T-cell (primary cell): ENCODE data around the gene PRDM10. TPM values are rescaled to one million over a fixed set of nuclear protein-coding genes. Genes with fewer than 3 reads are reported as not detected.

Experiments used
- ATAC-seq, 4 experiments: fragments of 200-7000 bp in 3 of 4; fragments of 150-1000 bp in 1 of 4; cut with Tn5 transposase; replicated peaks in 1 of 4; 1 replicate in 3 of 4; 2 replicates in 1 of 4; pipeline ENCODE4 v1.10.0; 2021; ENCODE audit warnings: moderate library complexity in 3 of 4, mild to moderate bottlenecking in 2 of 4, moderate number of reproducible peaks in 1 of 4
- CTCF ChIA-PET, 2 donors: fragments of 300-600 bp; sonication (Branson Sonifier 250); formaldehyde crosslinking; loops; one replicate each; lab custom pipeline; 2022; ENCODE audit warnings: antibody characterized with exemption in 2 of 2; lab: Charles Lee
- POLR2A ChIA-PET, 2 donors: fragments of 300-600 bp; sonication (Branson Sonifier 250); formaldehyde crosslinking; loops; one replicate each; lab custom pipeline; 2022; ENCODE audit warnings: antibody characterized with exemption in 2 of 2; lab: Charles Lee
- DNase-seq, 35 experiments: peaks; one replicate each; pipeline versions ENCODE4 v3.0.0 to v3.0.0-alpha.2; 2013 to 2023
- H3K27ac ChIP-seq: one replicate; pipeline ENCODE4 v1.5.1; 2013; ENCODE audit warnings: low read length
- H3K27me3 ChIP-seq, 2 experiments: replicated peaks in 1 of 2; 1 replicate in 1 of 2; 2 replicates in 1 of 2; pipeline versions ENCODE4 v1.6.1 to v1.7.0; 2013; ENCODE audit warnings: low read length in 1 of 2, mixed read lengths in 1 of 2; ENCODE audit not compliant: control insufficient read depth in 2 of 2, insufficient read depth in 2 of 2; ENCODE audit errors: extremely low read depth in 1 of 2
- H3K36me3 ChIP-seq, 2 donors: 1 replicate in 1 of 2; 2 replicates in 1 of 2; pipeline versions ENCODE4 v1.6.1 to v1.7.0; 2013; ENCODE audit warnings: low read length in 1 of 2; ENCODE audit not compliant: control insufficient read depth in 2 of 2, insufficient read depth in 1 of 2; ENCODE audit errors: extremely low read depth in 1 of 2
- H3K4me1 ChIP-seq, 2 experiments: 1 replicate in 1 of 2; 2 replicates in 1 of 2; pipeline versions ENCODE4 v1.6.1 to v1.7.0; 2013; ENCODE audit warnings: low read length in 2 of 2, mixed read lengths in 1 of 2; ENCODE audit not compliant: insufficient read depth in 2 of 2, control insufficient read depth in 1 of 2; ENCODE audit errors: extremely low read depth in 1 of 2
- H3K4me3 ChIP-seq, 2 donors: 1 replicate in 1 of 2; 2 replicates in 1 of 2; pipeline versions ENCODE4 v1.5.1 to v1.7.0; 2013; ENCODE audit warnings: mild to moderate bottlenecking in 2 of 2, low read length in 1 of 2, moderate library complexity in 1 of 2; ENCODE audit not compliant: control insufficient read depth in 1 of 2; ENCODE audit errors: extremely low read depth in 1 of 2
- H3K9me3 ChIP-seq: 2 replicates; pipeline ENCODE4 v1.7.0; 2013
- H3K27ac Mint-ChIP-seq, 2 donors: one replicate each; pipeline ENCODE4 v1.8.0; 2020 to 2021; ENCODE audit warnings: mild to moderate bottlenecking in 2 of 2, mixed read lengths in 2 of 2
- H3K27me3 Mint-ChIP-seq, 2 donors: one replicate each; pipeline ENCODE4 v1.8.0; 2021 to 2022; ENCODE audit warnings: mixed read lengths in 2 of 2
- H3K36me3 Mint-ChIP-seq: one replicate; pipeline ENCODE4 v1.8.0; 2021; ENCODE audit warnings: mixed read lengths
- H3K4me1 Mint-ChIP-seq, 3 donors: one replicate each; pipeline ENCODE4 v1.8.0; 2020 to 2022; ENCODE audit warnings: mixed read lengths in 3 of 3, mild to moderate bottlenecking in 1 of 3
- H3K4me3 Mint-ChIP-seq, 3 donors: one replicate each; pipeline ENCODE4 v1.8.0; 2020 to 2022; ENCODE audit warnings: mild to moderate bottlenecking in 3 of 3, mixed read lengths in 3 of 3, moderate library complexity in 3 of 3
- H3K9me3 Mint-ChIP-seq, 3 donors: one replicate each; pipeline ENCODE4 v1.8.0; 2020 to 2022; ENCODE audit warnings: mixed read lengths in 3 of 3
- WGBS: methylation state at CpG from one replicate; pipeline ENCODE4 v1.1.5; 2013; ENCODE audit warnings: missing lambda C conversion rate; ENCODE audit not compliant: insufficient coverage; 5-methylcytosine and 5-hydroxymethylcytosine counted together
- total RNA-seq, 35 experiments: library from RNA in 6 of 35; stranded (reverse) in 6 of 35; fragments of 120-200 nt in 1 of 35; gene quantifications; one replicate each; pipeline versions ENCODE4 v1.2.1 to v1.2.4 and lab custom pipeline; 2013 to 2026

PRDM10 gene
- total RNA-seq, 5 donors from 2014 or later (not counting 1 experiment from before 2014, with no cell fraction given), result 10.0 to 15.6 (median 14.2) TPM

DNA sequence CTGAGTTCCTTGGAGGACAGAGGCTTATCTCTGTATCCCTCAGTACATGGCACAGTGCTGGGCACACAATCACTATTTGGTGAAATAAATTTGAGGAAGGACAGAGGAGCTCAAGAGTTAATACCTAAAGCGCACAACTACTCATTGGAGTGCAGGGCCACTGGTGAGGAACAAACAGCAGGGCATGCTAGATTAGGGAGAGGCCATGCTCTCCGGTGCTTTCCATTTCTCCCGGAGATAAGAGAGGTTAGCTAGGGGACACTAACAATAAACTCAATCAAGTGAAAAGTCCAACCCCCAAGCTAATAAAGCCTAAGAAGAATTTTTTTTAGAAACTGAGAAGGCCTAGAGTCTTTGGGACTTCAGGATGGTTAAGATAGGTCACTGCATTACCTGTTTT is 136.3 kb downstream of the PRDM10 start:
- Histone ChIP-seq H3K4me1 (peaks cover 0 to 9% of the 10 kb centered on the region in 2 experiments), H3K27me3 (no peaks in the 10 kb centered on the region), H3K9me3 (no peaks in the 10 kb centered on the region), H3K4me3 (no peak overlapping the region), H3K27ac (no peak overlapping the region), H3K36me3 (peaks cover 21 to 83% of the 10 kb centered on the region in 2 donors)
- ChIA-PET CTCF (no interaction called here), POLR2A (no interaction called here)
- DNase-seq (no peak), ATAC-seq (no peak)
- WGBS, result no CpG with 5 or more reads among the region's 3 CpGs
- Mint-ChIP-seq H3K9me3 (no peaks in the 10 kb centered on the region), H3K36me3 (peaks cover 85% of the 10 kb centered on the region), H3K4me1 (peaks cover 27 to 38% (median 31%) of the 10 kb centered on the region in 3 donors), H3K27ac (peak overlapping the region; percentile 66 to 91), H3K27me3 (no peaks in the 10 kb centered on the region), H3K4me3 (no peak overlapping the region)

DNA sequence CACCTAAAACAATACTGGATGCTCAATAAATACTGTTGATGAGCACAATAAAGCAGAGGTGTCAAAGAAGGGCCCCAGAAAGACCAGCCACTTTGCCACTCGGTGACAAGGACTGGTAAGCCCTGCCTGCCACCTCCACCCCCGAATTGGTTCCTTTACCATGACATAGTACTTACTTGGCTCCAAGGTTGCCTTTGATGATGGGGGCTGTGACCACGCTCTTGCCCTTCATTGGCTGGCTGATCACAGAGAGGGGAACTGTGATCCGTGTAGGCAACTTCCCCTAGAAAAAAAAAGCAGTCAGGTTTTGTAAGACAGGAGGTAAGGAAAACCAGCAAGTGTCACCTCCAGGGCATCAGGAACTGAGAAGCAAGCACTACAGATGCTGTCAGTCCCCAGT is 136.9 kb downstream of the PRDM10 start:
- H3K36me3 ChIP-seq, result peaks cover 19 to 80% of the 10 kb centered on the region in 2 donors
- ChIA-PET CTCF (no interaction called here), POLR2A (no interaction called here)
- peak overlapping the region; percentile 7 for H3K27ac ChIP-seq
- Mint-ChIP-seq H3K27ac (peak overlapping the region; percentile 66 to 91), H3K36me3 (peaks cover 81% of the 10 kb centered on the region), H3K4me1 (peaks cover 33 to 44% (median 34%) of the 10 kb centered on the region in 3 donors), H3K9me3 (no peaks in the 10 kb centered on the region), H3K27me3 (no peaks in the 10 kb centered on the region), H3K4me3 (no peak overlapping the region)
- peaks cover 3 to 16% of the 10 kb centered on the region in 2 experiments for H3K4me1 ChIP-seq
- H3K4me3 ChIP-seq, result no peak overlapping the region
- no peaks in the 10 kb centered on the region for H3K9me3 ChIP-seq
- WGBS, result no CpG with 5 or more reads among the region's 4 CpGs
- DNase-seq (peak in 1 of 35 experiments; percentile 15), ATAC-seq (peak in 2 of 4 experiments; percentile 15 to 39)
- no peaks in the 10 kb centered on the region for H3K27me3 ChIP-seq

GRCh38 chr11:129864811-129865210 is 137.8 kb downstream of the PRDM10 start:
- Histone ChIP-seq H3K4me1 (peaks cover 3 to 23% of the 10 kb centered on the region in 2 experiments), H3K27ac (no peak overlapping the region), H3K36me3 (peaks cover 15 to 74% of the 10 kb centered on the region in 2 donors), H3K9me3 (no peaks in the 10 kb centered on the region), H3K4me3 (no peak overlapping the region), H3K27me3 (no peaks in the 10 kb centered on the region)
- Mint-ChIP-seq H3K27me3 (no peaks in the 10 kb centered on the region), H3K27ac (peak overlapping the region; percentile 66 to 91), H3K4me1 (peaks cover 36 to 52% (median 40%) of the 10 kb centered on the region in 3 donors), H3K36me3 (peaks cover 77% of the 10 kb centered on the region), H3K4me3 (no peak overlapping the region), H3K9me3 (no peaks in the 10 kb centered on the region)
- ChIA-PET POLR2A (no interaction called here), CTCF (interaction anchor here in 1 of 2 donors (0.7 kb wide), 1 partner anchor 11 kb away, joined by 3 read pairs; no protein-coding TSS in a partner anchor)
- ATAC-seq (no peak), DNase-seq (no peak)
- WGBS, result 98% methylated on average over 5 of the region's 5 CpGs

DNA sequence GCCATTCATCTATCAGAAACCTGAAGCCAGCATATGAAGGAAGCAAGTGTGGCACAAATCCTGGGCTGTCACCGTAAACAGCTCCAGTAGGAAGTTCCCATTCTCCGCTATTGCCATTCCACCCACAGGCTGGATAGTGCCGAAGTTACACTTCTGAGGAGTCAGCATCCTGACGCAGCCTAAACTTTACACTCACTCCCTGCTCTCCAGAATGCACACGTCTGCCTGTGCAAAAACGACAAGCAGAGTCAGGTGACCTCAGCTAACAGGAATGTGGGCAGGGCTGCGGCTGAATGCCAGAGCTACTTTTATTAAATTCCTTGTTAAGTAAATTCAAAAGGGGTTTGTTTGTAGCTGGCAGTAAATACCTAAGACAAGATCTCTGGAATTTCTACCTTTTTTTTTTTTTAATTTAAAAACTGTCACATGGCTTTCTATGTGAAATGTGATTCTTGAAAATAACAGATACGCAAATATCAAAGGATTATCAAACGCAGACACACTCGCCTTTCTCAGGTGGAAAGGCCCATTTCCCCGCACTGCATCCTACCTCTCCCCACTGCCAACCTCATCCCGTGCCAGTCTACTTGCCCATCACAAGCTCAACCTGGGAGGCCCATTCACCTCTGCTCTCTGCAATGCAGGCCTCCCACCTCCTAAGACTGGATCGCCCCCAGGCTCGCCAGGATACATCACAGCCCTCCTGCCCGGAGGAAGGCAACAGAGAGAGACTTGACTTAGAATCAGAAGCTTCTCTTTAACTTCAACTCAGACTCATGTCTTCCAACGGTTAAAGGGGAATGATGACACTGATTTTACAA is 140.7 kb downstream of the PRDM10 start:
- Histone ChIP-seq H3K4me3 (no peak overlapping the region), H3K36me3 (peaks cover 9 to 53% of the 10 kb centered on the region in 2 donors), H3K4me1 (peaks cover 3 to 30% of the 10 kb centered on the region in 2 experiments), H3K27ac (peak overlapping the region; percentile 45), H3K9me3 (no peaks in the 10 kb centered on the region), H3K27me3 (no peaks in the 10 kb centered on the region)
- peaks cover 77% of the 10 kb centered on the region for H3K36me3 Mint-ChIP-seq
- no peak for DNase-seq
- no peak for ATAC-seq
- 96% methylated on average over 9 of the region's 16 CpGs for WGBS
- H3K4me3 Mint-ChIP-seq, result peak overlapping the region in 1 of 3 donors; percentile 47
- POLR2A ChIA-PET, result interaction anchor here in 1 of 2 donors (0.6 to 0.7 kb wide), 2 partner anchors 72 to 104 kb away, joined by 3 to 4 read pairs; no protein-coding TSS in a partner anchor
- CTCF ChIA-PET, result no interaction called here
- peak overlapping the region; percentile 91 to 97 for H3K27ac Mint-ChIP-seq
- H3K9me3 Mint-ChIP-seq, result no peaks in the 10 kb centered on the region
- peaks cover 45 to 65% (median 60%) of the 10 kb centered on the region in 3 donors for H3K4me1 Mint-ChIP-seq
- no peaks in the 10 kb centered on the region for H3K27me3 Mint-ChIP-seq

DNA sequence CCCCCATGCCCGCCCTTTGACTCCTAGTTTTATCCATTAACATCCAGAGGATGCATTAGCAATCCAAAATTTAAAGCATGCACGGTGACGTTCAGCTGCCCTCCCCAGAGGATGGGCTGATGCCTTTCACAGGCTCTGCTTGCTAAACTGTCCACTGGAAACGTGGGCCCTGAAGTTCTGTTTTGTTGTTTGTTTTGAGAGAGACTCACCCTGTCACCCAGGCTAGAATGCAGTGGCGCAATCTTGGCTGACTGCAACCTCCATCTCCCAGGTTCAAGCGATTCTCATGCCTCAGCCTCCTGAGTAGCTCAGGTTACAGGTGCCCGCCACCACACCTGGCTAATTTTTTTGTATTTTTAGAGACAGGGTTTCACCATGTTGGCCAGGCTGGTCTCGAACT is 146.6 kb downstream of the PRDM10 start:
- peaks cover 0 to 7% of the 10 kb centered on the region in 2 donors for H3K36me3 ChIP-seq
- no peaks in the 10 kb centered on the region for H3K27me3 ChIP-seq
- ATAC-seq (no peak), DNase-seq (no peak)
- no peaks in the 10 kb centered on the region for H3K9me3 Mint-ChIP-seq
- WGBS, result 91% methylated on average over 4 of the region's 8 CpGs
- no peak overlapping the region for H3K27ac ChIP-seq
- H3K4me1 ChIP-seq, result peaks cover 13 to 39% of the 10 kb centered on the region in 2 experiments
- no peak overlapping the region for H3K4me3 Mint-ChIP-seq
- peaks cover 51% of the 10 kb centered on the region for H3K36me3 Mint-ChIP-seq
- peak overlapping the region; percentile 29 to 100 for H3K27ac Mint-ChIP-seq
- ChIA-PET CTCF (interaction anchor here in 1 of 2 donors (1.0 kb wide), 1 partner anchor 40 kb away, joined by 3 read pairs; no protein-coding TSS in a partner anchor), POLR2A (no interaction called here)
- no peak overlapping the region for H3K4me3 ChIP-seq
- no peaks in the 10 kb centered on the region for H3K9me3 ChIP-seq
- no peaks in the 10 kb centered on the region for H3K27me3 Mint-ChIP-seq
- peaks cover 53 to 78% (median 73%) of the 10 kb centered on the region in 3 donors for H3K4me1 Mint-ChIP-seq

DNA sequence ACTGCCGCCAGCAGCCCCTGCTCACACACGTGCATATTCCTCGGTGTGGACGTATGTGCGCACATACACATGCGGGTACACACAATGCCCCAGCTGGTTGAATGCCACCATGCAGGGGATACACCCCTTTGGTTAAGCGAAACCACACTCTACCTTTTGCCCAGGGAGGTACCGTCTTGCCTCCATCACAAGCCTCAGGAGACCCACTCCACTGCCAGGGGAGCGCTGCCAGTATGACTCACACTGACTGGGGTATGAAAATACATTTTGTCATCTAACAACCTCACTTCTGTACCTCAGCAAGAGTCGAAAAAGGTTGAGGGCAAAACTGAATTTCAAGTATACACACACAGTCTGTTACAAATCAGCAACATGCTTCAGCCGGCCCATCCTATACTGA is 147.5 kb downstream of the PRDM10 start:
- ATAC-seq (no peak), DNase-seq (no peak)
- 93% methylated on average over 9 of the region's 11 CpGs for WGBS
- Histone ChIP-seq H3K9me3 (no peaks in the 10 kb centered on the region), H3K4me1 (peaks cover 11 to 30% of the 10 kb centered on the region in 2 experiments), H3K27me3 (no peaks in the 10 kb centered on the region), H3K4me3 (no peak overlapping the region), H3K36me3 (peaks cover 0 to 3% of the 10 kb centered on the region in 2 donors), H3K27ac (no peak overlapping the region)
- no peaks in the 10 kb centered on the region for H3K9me3 Mint-ChIP-seq
- H3K27ac Mint-ChIP-seq, result peak overlapping the region; percentile 99 to 100
- CTCF ChIA-PET, result no interaction called here
- peaks cover 53 to 76% (median 66%) of the 10 kb centered on the region in 3 donors for H3K4me1 Mint-ChIP-seq
- H3K36me3 Mint-ChIP-seq, result peaks cover 49% of the 10 kb centered on the region
- peak overlapping the region in 2 of 3 donors; percentile 66 to 71 for H3K4me3 Mint-ChIP-seq
- no peaks in the 10 kb centered on the region for H3K27me3 Mint-ChIP-seq
- POLR2A ChIA-PET, result no interaction called here
